Vagina (tissue), 2 donors: Measurements from ENCODE around the gene IL3RA. TPM values are rescaled to one million over a fixed set of nuclear protein-coding genes. Genes with fewer than 3 reads are reported as not detected.

Experiments
- DNase-seq, 2 donors: peaks; one replicate each; pipeline ENCODE4 v3.0.0-alpha.2; 2017; ENCODE audit errors: extremely low spot score in 2 of 2
- H3K27ac ChIP-seq: fragments of 200-600 bp; sonication (generic); one replicate; pipeline ENCODE4 v1.5.1; 2019
- H3K27me3 ChIP-seq: fragments of 200-600 bp; sonication (generic); one replicate; pipeline ENCODE4 v1.5.1; 2019
- H3K36me3 ChIP-seq, 2 donors: fragments of 200-600 bp; sonication (generic); one replicate each; pipeline ENCODE4 v1.5.1; 2017 to 2019
- H3K4me1 ChIP-seq: fragments of 200-600 bp; sonication (generic); one replicate; pipeline ENCODE4 v1.5.1; 2019
- H3K4me3 ChIP-seq, 2 donors: fragments of 200-600 bp; sonication (generic); 1 replicate in 1 of 2; 2 replicates in 1 of 2; pipeline ENCODE4 v1.5.1; 2016 to 2019
- H3K9me3 ChIP-seq: fragments of 200-600 bp; sonication (generic); one replicate; pipeline ENCODE4 v1.5.1; 2019
- CTCF ChIP-seq, 3 experiments: fragments of 450-650 bp in 2 of 3; fragments of 200-600 bp in 1 of 3; sonication (generic) in 1 of 3; IDR thresholded peaks; one replicate each; pipeline ENCODE4 v1.5.1; 2017 to 2019; ENCODE audit warnings: antibody characterized with exemption in 3 of 3, mild to moderate bottlenecking in 2 of 3, moderate library complexity in 2 of 3
- POLR2A ChIP-seq, 2 donors: fragments of 450-650 bp; IDR thresholded peaks; one replicate each; pipeline ENCODE4 v1.6.1; 2017; ENCODE audit warnings: antibody characterized with exemption in 2 of 2, mild to moderate bottlenecking in 2 of 2, moderate library complexity in 2 of 2
- POLR2AphosphoS5 ChIP-seq, 2 donors: sonication (generic); formaldehyde crosslinking; IDR thresholded peaks; one replicate each; pipeline ENCODE4 v1.9.0; 2017; ENCODE audit warnings: antibody characterized with exemption in 2 of 2, mild to moderate bottlenecking in 2 of 2, low read depth in 1 of 2; ENCODE audit not compliant: insufficient read depth in 1 of 2
- intact Hi-C: fragments of 100-400 bp; cut with DNase I; formaldehyde crosslinking; loops from one replicate; pipeline ENCODE4 v1.15.1; 2023
- total RNA-seq: library from RNA; depleted of rRNA; stranded (reverse); fragments of >200 nt; gene quantifications from one replicate; pipeline ENCODE4 v1.2.3, GENCODE V29; 2016

Gene IL3RA
- total RNA-seq, 1 donor from 2014 or later: 7.9 TPM

DNA sequence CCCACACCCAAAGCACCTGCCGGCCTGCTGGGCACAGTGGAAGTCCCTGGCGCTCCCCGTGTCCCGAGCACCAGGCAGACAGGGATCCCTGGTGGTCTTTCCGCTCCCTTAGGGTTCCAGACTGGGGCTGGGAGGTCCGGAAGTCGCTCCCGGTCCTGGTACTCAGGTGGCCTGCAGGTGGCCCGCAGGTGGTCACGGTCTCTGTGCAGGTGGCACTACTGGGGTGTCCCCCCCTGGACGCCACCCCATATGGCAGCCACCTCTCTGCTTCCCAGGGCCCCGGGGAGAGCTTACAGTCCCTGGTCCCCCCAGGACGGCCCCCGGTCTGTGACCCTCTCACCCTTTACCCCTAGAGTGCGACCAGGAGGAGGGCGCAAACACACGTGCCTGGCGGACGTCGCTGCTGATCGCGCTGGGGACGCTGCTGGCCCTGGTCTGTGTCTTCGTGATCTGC, 41.7 kb downstream of the IL3RA start:
- no peaks in the 10 kb centered on the region for H3K36me3 ChIP-seq
- no peak overlapping the region for H3K4me3 ChIP-seq
- H3K9me3 ChIP-seq: no peaks in the 10 kb centered on the region
- H3K27me3 ChIP-seq: no peaks in the 10 kb centered on the region
- no peak overlapping the region for H3K27ac ChIP-seq
- TF ChIP-seq CTCF (IDR thresholded peaks at IDR 0.05): no peak
- TF ChIP-seq POLR2A (IDR thresholded peaks at IDR 0.05): no peak
- no peak for TF ChIP-seq POLR2AphosphoS5 (IDR thresholded peaks at IDR 0.05; ENCODE audit: insufficient read depth in 1 of 2, low read depth in 1 of 2)
- DNase-seq: no peak
- no peaks in the 10 kb centered on the region for H3K4me1 ChIP-seq
- intact Hi-C loops: no loop called here

- H3K36me3 ChIP-seq: peaks cover 0 to 14% of the 10 kb centered on the region in 2 donors
These were observed 44.2 kb downstream of the IL3RA start for GRCh38 chrX:1380672-1381233.

DNA sequence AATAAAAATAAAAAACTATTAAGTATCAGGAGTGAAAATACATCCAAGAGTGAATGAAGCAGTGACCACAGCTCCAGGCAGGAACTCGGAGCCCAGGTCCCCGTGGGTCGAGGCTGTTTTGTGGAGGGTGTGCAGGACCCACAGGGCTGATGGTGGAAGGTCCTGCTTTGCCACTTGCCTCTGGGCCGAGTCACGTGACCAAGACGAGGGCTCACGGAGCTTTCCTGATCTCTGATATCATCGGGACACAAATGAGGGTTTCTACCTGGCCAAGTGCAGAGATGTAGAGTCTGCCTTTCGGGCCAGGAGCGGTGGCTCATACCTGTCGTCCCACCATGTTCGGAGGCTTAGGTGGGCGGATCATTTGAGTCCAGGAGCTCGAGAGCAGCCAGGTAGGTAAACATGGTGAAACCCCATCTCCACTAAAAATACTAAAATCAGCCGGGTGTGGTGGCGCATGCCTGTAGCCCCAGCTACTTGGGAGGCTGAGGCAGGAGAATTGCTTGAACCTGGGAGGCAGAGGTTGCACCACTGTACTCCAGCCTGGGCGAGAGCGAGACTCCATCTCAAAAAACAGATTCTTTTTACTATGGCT, 48.2 kb downstream of the IL3RA start:
- no peak for DNase-seq
- TF ChIP-seq POLR2AphosphoS5 (IDR thresholded peaks at IDR 0.05; ENCODE audit: insufficient read depth in 1 of 2, low read depth in 1 of 2) (no peak), POLR2A (IDR thresholded peaks at IDR 0.05) (no peak), CTCF (IDR thresholded peaks at IDR 0.05) (no peak)
- intact Hi-C loops: no loop called here

More at GRCh38 chrX:1380672-1381233, 44.2 kb downstream of the IL3RA start:
- TF ChIP-seq POLR2AphosphoS5 (IDR thresholded peaks at IDR 0.05; ENCODE audit: insufficient read depth in 1 of 2, low read depth in 1 of 2) (no peak), POLR2A (IDR thresholded peaks at IDR 0.05) (no peak), CTCF (IDR thresholded peaks at IDR 0.05) (no peak)
- H3K4me3 ChIP-seq: no peak overlapping the region
- no peaks in the 10 kb centered on the region for H3K27me3 ChIP-seq
- intact Hi-C loops: no loop called here
- DNase-seq: no peak
- no peaks in the 10 kb centered on the region for H3K9me3 ChIP-seq
- H3K4me1 ChIP-seq: no peaks in the 10 kb centered on the region
- H3K27ac ChIP-seq: no peak overlapping the region

DNA sequence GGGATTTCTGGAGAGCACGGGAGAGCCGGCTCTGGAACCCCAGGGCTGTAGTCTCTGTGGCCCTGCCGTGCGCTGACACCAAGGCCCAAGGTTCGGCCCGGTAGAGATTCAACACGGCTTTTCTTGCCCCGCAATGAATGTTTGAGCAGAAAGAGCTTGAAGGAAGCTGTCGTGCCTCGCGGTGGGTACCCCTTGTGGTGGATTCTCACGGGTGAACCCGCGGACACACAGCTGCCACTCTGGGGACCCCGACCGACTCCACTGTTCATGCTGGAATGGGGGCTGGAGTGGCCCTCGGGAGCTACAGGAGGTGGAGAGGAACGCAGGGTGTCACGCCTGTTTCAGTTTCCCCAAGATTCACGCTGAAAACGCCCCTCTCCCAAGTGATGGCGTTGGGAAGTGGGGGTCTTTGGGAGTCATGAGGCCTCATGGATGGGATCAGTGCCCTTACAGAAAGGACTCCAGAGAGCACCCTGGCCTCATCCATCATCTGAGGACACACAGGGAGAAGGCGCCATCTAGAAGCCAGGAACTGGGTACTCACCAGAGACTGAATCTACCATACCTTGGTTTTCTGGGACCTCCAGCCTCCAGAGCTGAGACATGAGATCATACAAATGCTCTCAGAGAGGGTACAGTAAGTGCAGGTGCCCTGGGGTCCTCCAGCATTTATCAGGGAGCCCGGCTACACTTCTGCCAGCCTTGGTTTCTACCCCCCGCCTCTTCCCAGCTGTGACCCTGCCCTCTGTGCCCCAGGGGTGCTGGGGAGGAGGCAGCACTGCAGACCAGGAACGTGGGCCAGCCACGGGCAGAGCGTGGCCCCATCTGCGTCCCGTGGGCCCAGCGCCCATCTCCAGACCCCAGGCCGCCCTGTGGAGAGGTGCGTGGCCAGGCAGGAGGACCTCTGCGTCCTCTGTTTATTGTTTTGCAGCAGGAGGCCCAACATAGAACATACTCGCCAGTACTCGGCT, 49.0 kb downstream of the IL3RA start:
- no peaks in the 10 kb centered on the region for H3K9me3 ChIP-seq
- DNase-seq: no peak
- H3K4me1 ChIP-seq: peaks cover 22% of the 10 kb centered on the region
- H3K27ac ChIP-seq: no peak overlapping the region
- TF ChIP-seq CTCF (IDR thresholded peaks at IDR 0.05) (no peak), POLR2AphosphoS5 (IDR thresholded peaks at IDR 0.05; ENCODE audit: insufficient read depth in 1 of 2, low read depth in 1 of 2) (peak in 1 of 2 donors; percentile 52)
- H3K4me3 ChIP-seq: no peak overlapping the region
- peaks cover 3 to 62% of the 10 kb centered on the region in 2 donors for H3K36me3 ChIP-seq
- no peaks in the 10 kb centered on the region for H3K27me3 ChIP-seq
- intact Hi-C loops: no loop called here

More for the DNA sequence above, 48.2 kb downstream of the IL3RA start:
- peaks cover 3 to 54% of the 10 kb centered on the region in 2 donors for H3K36me3 ChIP-seq
- H3K4me3 ChIP-seq: no peak overlapping the region
- H3K9me3 ChIP-seq: no peaks in the 10 kb centered on the region
- no peaks in the 10 kb centered on the region for H3K27me3 ChIP-seq
- peaks cover 14% of the 10 kb centered on the region for H3K4me1 ChIP-seq
- no peak overlapping the region for H3K27ac ChIP-seq
